Tibial nerve (tissue), 3 donors: Measurements from ENCODE around the gene DNM1.

Experiments
- POLR2A ChIP-seq, 2 donors: fragments of 450-650 bp; IDR thresholded peaks; one replicate each; pipeline ENCODE4 v1.6.1; 2017; ENCODE audit warnings: antibody characterized with exemption in 2 of 2, mild to moderate bottlenecking in 2 of 2, moderate library complexity in 2 of 2
- TF ChIP-seq, protein P1 (sequence below), 5 experiments: fragments of 200-600 bp in 3 of 5; fragments of 450-650 bp in 2 of 5; sonication (generic) in 3 of 5; IDR thresholded peaks; one replicate each; pipeline ENCODE4 v1.5.1; 2016 to 2019; ENCODE audit warnings: antibody characterized with exemption in 5 of 5, mild to moderate bottlenecking in 3 of 5, moderate library complexity in 2 of 5

DNA sequence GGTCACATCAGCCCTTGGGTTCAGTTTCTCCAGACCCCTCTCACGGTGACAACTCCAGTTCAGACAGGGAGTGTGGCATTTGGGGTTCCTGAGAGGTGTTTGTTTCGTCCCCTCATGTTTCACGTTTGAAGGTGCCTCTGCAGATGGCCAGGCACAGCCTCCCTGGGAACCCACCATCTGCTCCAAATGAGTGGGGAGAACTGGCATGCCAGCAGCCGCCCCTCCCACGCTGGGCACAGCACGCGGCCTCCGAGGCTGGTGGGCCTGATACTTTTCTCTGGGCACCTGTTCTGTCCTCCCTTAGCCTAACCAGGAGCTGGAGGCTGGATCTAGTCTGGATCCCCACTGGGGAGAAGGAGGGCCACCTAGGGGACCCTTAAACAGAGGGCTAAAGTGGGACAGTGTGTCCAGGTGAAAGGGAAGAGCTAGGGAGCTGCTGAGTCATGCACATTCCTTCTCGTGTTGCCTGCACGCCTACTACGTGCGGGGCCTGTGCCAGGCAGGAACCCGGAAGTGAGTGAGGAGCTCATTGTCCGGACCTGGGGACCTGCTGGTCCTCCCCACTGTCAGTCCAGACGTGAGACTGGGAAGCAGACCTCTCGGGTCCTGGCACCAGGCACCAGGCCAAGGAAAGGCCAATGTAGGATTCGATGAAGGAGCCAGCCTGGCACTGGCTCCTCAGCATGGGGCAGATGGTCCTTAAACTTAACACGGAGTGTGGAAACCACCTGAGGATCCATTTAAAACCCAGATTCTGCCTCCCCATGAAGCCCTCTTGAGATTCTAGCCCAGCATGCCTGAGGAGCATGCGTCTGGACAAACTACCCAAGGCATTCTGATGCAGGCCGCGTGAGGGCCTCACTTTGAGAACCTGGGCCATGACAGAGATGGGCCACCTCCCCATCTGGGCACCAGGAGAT, 11.7 kb downstream of the DNM1 start:
- TF ChIP-seq, protein P1, sequence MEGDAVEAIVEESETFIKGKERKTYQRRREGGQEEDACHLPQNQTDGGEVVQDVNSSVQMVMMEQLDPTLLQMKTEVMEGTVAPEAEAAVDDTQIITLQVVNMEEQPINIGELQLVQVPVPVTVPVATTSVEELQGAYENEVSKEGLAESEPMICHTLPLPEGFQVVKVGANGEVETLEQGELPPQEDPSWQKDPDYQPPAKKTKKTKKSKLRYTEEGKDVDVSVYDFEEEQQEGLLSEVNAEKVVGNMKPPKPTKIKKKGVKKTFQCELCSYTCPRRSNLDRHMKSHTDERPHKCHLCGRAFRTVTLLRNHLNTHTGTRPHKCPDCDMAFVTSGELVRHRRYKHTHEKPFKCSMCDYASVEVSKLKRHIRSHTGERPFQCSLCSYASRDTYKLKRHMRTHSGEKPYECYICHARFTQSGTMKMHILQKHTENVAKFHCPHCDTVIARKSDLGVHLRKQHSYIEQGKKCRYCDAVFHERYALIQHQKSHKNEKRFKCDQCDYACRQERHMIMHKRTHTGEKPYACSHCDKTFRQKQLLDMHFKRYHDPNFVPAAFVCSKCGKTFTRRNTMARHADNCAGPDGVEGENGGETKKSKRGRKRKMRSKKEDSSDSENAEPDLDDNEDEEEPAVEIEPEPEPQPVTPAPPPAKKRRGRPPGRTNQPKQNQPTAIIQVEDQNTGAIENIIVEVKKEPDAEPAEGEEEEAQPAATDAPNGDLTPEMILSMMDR (IDR thresholded peaks at IDR 0.05): no peak
- TF ChIP-seq POLR2A (IDR thresholded peaks at IDR 0.05): no peak
